Naive thymus-derived CD8-positive, alpha-beta T cell (primary cell): ENCODE measurements around the gene TMEM163. TPM values are rescaled to one million over a fixed set of nuclear protein-coding genes. Genes with fewer than 3 reads are reported as not detected.

ENCODE experiments used
- ATAC-seq, 2 donors: fragments of 150-1000 bp; cut with Tn5 transposase in 1 of 2; sonication (Bioruptor Pico), chemical (Tn5 transposase) in 1 of 2; 1 replicate in 1 of 2; 2 replicates in 1 of 2; pipeline ENCODE4 v1.10.0; 2021; ENCODE audit warnings: mild to moderate bottlenecking in 2 of 2, moderate library complexity in 2 of 2
- POLR2A ChIA-PET: fragments of 350-600 bp; sonication (Branson Sonifier 250); formaldehyde crosslinking; loops from one replicate; lab custom pipeline; 2021; ENCODE audit warnings: antibody characterized with exemption; lab: Charles Lee
- DNase-seq, 10 donors: peaks; one replicate each; pipeline versions ENCODE4 v3.0.0 to v3.0.0-alpha.2; 2020 to 2022
- H3K27ac Mint-ChIP-seq, 10 donors: one replicate each; pipeline ENCODE4 v1.8.0; 2020 to 2022; ENCODE audit warnings: mild to moderate bottlenecking in 10 of 10, mixed read lengths in 10 of 10, moderate library complexity in 4 of 10, inconsistent platforms in 1 of 10
- H3K27me3 Mint-ChIP-seq, 5 donors: one replicate each; pipeline ENCODE4 v1.8.0; 2021 to 2022; ENCODE audit warnings: mixed read lengths in 5 of 5
- H3K36me3 Mint-ChIP-seq, 3 donors: one replicate each; pipeline ENCODE4 v1.8.0; 2020 to 2022; ENCODE audit warnings: mixed read lengths in 3 of 3, mild to moderate bottlenecking in 2 of 3, inconsistent platforms in 1 of 3
- H3K4me1 Mint-ChIP-seq, 4 donors: one replicate each; pipeline ENCODE4 v1.8.0; 2021 to 2022; ENCODE audit warnings: mixed read lengths in 4 of 4
- H3K4me3 Mint-ChIP-seq, 10 donors: one replicate each; pipeline ENCODE4 v1.8.0; 2020 to 2022; ENCODE audit warnings: mild to moderate bottlenecking in 10 of 10, mixed read lengths in 10 of 10, moderate library complexity in 6 of 10, inconsistent platforms in 1 of 10
- H3K9me3 Mint-ChIP-seq, 9 donors: one replicate each; pipeline ENCODE4 v1.8.0; 2020 to 2022; ENCODE audit warnings: mixed read lengths in 9 of 9, mild to moderate bottlenecking in 3 of 9, inconsistent platforms in 1 of 9, moderate library complexity in 1 of 9
- polyA plus RNA-seq, 3 donors: library from polyadenylated mRNA; unstranded; fragments of 300-500 nt; fragmentation: Illumina TruSeq; gene quantifications; one replicate each; pipeline ENCODE4 v1.2.3, GENCODE V29; 2021
- total RNA-seq, 8 experiments: library from RNA in 2 of 8; stranded (reverse) in 2 of 8; gene quantifications; one replicate each; pipeline ENCODE4 v1.2.3 and lab custom pipeline; 2021 to 2026

Gene TMEM163
- total and polyA plus RNA-seq, 5 experiments from 2014 or later, result 0.24 TPM; not detected in 4

DNA sequence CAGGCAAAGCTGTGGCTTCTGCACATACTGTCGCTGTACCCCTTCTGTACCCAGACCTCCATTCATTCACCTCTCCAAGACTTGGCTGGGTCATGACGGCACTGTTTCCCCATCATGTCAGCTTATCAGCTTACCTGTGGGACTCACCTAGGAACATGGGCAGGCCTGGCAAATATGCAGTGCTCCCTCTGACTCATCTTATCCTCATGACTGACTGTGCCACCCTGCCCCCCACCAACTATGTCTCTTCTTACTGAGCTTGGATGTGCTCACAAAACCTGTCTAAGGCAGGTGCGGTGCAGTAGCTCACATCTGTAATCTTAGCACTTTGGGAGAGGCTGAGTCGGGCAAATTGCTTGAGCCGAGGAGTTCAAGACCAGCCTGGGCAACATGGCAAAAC is 312.5 kb downstream of the TMEM163 start:
- ATAC-seq (no peak), DNase-seq (no peak)
- Mint-ChIP-seq H3K4me1 (peaks cover 14 to 41% (median 29%) of the 10 kb centered on the region in 4 donors), H3K36me3 (peaks cover 0 to 40% (median 5%) of the 10 kb centered on the region in 3 donors), H3K4me3 (no peak overlapping the region), H3K27me3 (no peaks in the 10 kb centered on the region), H3K9me3 (no peaks in the 10 kb centered on the region), H3K27ac (peak overlapping the region in 6 of 10 donors; percentile 11 to 63 (median 47))
- POLR2A ChIA-PET, result no interaction called here

Other genes with a start within 250 kb of the TMEM163 start
- not detected for gene ACMSD, start 119.6 kb upstream of the TMEM163 start, total RNA-seq
- not detected for gene ACMSD, start 119.6 kb upstream of the TMEM163 start, polyA plus RNA-seq
- gene CCNT2, start 199.8 kb upstream of the TMEM163 start, total RNA-seq, result 10 to 100 TPM; 71.9 to 80.1 TPM
- 10 to 100 TPM; 17.5 to 21.9 (median 20.7) TPM for gene CCNT2, start 199.8 kb upstream of the TMEM163 start, polyA plus RNA-seq